Renal cortical epithelial cell (primary cell): Measurements from ENCODE around the gene FICD. TPM values are rescaled to one million over a fixed set of nuclear protein-coding genes. Genes with fewer than 3 reads are reported as not detected.
"Not testable (repeated sequence)": the region's sequence is repeated elsewhere in the genome, so short reads cannot be mapped to it uniquely, and the experiment has no call there.

Source experiments
- DNase-seq: peaks from one replicate; pipeline ENCODE4 v3.0.0-alpha.2; 2011; ENCODE audit warnings: low read depth
- total RNA-seq: library from RNA; depleted of rRNA; stranded (reverse); fragments of >200 nt; gene quantifications from 2 replicates; pipeline ENCODE4 v1.2.3, GENCODE V29; 2014

Gene FICD
- total RNA-seq, 1 donor from 2014 or later = 7.8 TPM

GRCh38 chr12:108531929-108532848, 17.1 kb downstream of the FICD start:
- DNase-seq = no peak

DNA sequence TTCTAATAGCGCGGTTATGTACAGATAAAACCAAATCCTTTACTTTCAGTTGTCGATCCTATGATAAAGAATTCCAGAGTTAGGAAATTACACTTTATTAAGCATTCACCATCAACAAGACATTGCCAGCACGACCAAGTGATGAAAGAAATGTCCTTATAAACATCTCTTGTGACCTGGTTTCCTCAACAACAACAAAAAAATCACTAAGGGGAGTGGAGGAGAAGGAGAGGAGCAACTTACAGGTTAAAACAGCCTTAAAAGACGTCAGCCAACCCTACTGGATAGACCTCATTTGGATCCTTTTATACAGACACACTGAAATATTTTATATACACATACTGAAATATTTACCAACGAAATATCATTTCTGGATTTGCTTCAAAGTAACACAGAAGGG, 23.1 kb downstream of the FICD start:
- DNase-seq = no peak

DNA sequence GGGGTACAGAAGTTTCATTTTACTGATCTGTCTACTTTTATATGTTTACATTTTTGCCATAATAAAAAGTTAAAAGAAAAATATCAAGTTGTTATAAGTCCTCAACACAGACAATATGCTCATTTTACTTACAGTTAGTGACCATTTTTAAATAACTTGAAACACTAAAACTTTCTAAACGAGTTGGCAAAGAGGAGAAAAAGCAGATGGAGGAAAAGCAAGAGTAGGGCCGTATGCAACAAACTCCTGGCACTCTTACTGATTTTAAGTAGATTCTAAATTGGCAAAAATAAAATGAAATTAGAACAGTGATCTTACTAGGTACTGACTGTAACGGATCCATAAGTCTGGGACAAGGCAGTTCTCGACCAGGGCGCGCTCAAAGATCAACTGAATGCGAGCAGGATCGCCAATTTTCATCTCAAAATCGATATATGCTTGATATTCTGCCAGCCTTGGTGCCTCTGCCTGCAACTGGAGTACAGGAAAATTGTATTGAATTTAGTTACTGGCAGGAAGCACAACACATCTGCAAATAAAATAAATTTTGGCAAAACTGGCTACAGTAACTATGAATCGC, 23.6 kb downstream of the FICD start:
- no peak for DNase-seq

GRCh38 chr12:108542320-108542719, 27.2 kb downstream of the FICD start:
- no peak for DNase-seq

DNA sequence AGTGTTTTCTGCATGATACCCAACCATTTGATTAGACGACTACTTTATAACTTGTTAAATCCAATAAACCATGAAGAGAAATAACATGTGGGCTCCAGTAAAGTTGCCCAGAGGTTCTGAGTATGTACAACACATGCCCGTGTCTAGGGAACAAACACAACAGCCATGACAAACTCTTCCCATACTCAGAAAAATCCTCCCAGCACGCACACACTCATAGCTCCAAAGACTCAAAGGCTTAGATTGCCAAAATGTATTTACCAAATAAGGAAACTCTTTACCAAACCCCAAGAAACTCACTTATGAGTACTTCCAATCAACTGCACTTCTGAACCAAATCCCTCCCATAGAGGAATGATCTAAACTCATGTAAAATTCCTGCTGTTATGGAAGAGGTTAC, 28.6 kb downstream of the FICD start:
- no peak for DNase-seq

GRCh38 chr12:108547686-108548085, 32.6 kb downstream of the FICD start:
- no peak for DNase-seq

DNA sequence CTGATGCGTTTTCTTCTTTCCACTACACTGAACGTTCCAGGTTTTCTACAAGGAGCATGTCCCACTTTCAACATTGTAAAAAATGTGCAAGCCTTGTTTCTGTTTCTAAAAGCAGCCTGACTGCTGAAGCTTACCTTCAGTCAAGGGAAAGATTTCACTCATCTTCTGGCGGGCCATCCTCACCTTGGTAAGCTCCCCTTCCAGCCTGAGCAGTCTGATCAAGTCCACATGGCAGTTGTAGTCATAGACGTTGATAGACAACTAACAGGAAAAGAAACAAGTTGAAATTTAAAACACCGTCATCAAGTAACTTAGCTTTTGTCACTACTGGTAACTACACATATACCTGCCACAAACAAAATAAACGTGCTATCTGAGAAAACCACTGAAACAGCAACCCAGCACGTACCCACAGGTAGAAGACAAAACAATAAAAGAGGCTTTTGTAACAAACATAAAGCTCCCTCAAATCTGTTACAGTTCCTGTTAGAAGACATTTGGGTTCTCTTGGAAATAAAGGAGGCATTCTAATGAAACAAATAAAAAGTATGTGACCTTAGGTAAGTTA, 34.0 kb downstream of the FICD start:
- DNase-seq = no peak

GRCh38 chr12:108551535-108551934, 36.5 kb downstream of the FICD start:
- no peak for DNase-seq

DNA sequence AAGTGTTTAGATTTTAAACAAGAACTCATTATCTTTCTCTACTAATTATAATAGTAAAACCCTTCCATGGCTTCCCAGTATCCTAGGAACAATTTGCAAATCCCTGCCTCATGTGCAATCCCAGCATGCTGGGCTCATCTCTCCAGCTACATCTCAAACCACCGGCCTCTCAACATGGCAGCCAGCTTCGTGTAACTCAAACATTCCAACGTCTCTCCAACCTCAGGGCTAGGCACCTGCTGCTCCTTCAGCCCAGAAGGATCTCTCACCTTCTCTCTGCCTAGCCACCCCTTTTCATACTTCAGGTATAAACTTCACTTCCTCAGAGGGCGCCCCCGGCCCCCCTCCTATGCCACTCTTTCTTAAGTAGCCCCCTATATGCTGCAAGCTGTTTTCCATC, 38.7 kb downstream of the FICD start:
- no peak for DNase-seq

DNA sequence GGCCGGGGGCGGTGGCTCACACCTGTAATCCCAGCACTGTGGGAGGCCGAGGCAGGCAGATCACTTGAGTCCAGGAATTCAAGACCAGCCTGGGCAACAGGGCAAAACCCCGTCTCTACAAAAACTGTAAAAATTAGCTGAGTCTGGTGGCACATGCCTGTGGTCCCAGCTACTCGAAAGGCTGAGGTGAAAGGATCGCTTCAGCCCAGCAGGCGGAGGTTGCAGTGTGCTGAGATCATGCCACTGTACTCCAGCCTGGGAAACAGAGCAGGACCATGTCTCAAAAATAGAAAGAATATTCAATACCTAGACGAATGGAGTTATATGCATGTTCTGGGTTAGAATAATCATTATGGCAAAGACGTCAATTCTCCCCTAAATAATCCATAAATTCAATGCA, 40.3 kb downstream of the FICD start:
- DNase-seq = not testable (repeated sequence)

GRCh38 chr12:108559007-108559655, 44.1 kb downstream of the FICD start:
- no peak for DNase-seq

GRCh38 chr12:108559748-108560147, 44.7 kb downstream of the FICD start:
- no peak for DNase-seq

GRCh38 chr12:108560321-108560721, 45.2 kb downstream of the FICD start:
- peak; percentile 74 for DNase-seq

DNA sequence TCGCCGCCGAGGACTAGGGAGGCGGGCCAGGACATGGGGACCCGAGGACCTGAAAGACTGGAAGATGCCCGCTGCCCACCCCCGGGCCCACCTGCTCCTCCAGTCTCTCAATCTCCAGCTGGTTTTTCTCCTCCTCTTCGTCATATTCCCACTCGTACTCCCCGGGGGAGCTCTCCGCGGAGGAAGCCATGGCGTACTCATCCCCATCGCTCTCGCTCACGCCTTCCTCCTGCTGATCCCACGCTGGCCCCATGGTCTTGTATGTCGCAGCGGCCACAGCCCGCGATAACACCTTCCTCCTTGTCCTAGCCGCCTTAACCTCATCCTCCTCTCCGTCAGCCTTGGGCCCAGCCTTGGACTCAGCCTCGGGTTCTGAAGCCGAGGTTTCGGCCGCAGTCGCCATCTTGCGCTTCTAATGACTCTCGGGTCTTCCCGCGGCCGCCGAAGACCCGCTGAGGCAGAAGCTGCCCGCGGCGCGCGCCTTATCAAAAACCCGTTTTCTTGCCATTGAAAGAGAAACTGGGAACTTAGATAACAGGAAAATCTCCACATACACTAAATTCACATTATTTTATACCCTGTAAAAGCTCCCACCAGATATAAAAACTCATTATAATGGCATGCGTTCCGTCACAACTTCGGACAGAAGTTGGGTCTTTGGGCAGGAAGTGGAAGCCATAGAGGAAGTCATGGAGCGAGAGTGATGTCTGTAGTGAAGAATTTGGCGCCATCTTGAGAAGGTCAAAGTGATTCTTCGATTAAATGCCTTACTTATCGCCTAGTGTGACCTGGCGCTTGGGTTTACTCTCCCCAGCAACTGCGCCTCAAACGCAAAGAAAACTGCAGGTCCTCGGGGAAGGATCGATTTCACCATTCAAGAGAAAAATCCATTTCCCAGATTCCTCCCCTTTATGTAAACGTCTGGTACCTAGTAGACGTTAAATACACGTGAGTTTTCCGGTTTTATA, 46.0 kb downstream of the FICD start, which contains the start of gene SART3:
SART3 (minus strand) TSS at position 422 of the 968 bp plus-strand sequence; CDS start at position 403, 19 bp downstream.
- DNase-seq = peak; percentile 92

DNA sequence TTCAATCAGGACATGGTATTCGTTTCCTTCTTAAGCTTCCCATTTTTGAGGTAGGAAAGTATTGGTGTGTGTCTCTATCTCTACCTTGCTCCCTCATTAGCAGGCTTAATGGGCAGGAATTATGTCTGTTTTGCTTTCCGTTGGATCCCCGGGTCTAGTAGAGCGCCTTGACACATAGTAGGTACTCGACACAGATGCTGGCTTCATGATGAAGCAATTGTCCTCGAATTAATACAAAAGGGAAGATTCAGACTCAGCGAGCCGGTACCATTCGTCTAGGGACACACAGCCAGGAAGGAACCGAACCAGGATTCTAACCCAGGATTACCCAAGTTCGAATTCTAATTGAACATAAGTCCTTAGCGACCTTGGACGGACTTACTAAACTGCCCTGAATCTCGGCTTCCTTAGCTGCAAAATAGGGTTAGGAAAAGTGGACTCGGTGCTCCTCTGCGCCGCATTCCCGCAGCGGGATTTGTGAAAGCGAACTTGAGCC, 46.8 kb downstream of the FICD start:
- DNase-seq = no peak

DNA sequence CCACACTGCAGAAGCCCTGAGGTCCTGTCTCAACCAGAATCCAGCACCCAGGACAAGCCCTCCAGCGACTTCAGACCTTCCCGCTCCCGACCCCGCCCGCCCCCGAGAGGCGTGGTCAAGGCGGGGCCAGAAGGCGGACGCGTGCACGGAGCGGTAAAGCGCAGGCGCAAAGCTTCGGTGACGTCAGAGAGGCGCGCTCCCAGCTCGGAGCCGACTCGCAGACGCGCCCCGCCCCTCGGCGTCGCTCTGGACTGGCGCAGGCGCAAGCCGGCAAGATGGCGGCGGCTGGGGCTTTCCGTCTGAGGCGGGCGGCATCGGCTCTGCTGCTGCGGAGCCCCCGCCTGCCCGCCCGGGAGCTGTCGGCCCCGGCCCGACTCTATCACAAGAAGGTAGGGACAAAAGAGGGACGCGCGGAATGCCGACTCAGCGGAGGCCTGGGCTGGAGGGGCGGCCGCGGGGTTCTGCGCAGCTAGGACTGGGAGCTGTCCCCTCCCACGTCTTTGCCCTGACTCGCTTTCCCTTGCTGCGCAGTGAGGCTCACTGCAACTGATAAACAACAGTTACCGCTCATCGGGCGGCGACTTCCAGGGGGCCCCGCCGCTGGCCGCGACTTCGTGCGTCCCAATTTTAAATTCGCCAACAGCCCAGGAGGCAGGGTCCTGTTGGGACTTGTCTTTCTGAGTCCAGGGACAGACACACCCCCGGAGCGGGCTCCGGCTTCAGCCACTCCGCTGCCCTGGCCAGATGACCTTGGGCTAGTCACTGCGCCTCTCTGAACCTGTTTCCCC, 47.5 kb downstream of the FICD start, which contains the start of gene ISCU:
ISCU (plus strand) TSS at position 249 of the 788 bp plus-strand sequence; CDS start at position 276, 27 bp downstream.
- peak; percentile 86 for DNase-seq

GRCh38 chr12:108563136-108563803, 48.2 kb downstream of the FICD start:
- DNase-seq = peak; percentile 84

DNA sequence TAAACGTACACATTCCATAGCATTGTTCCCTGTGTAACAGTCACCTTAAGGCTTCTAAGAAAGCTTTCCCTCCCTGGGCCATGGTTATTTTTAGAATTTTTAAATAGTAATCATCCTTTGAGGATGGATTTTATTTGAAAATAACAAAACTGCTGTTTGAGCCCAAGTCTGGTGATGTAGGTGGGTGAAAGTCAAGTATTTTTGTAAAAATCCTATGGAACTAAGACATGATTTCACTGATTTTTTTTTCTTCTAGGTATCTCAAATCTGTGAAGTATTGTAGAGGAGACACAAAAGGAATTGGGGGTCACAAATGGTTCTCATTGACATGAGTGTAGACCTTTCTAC, 48.7 kb downstream of the FICD start:
- DNase-seq = no peak

GRCh38 chr12:108564724-108565123, 49.6 kb downstream of the FICD start:
- no peak for DNase-seq
